HG03521 (cell line): ENCODE results near the gene KCTD15.

Experiments used
- ATAC-seq: cut with Tn5 transposase; IDR thresholded peaks from one replicate; pipeline ENCODE4 v1.9.1; 2021; ENCODE audit warnings: mild to moderate bottlenecking, moderate library complexity; ENCODE audit not compliant: unreplicated experiment

KCTD15 gene

GRCh38 chr19:33796164-33796875 is at the start of gene KCTD15:
TSS of gene KCTD15 (plus strand) at chr19:33796870. CDS start at chr19:33800455, 3,585 bp downstream.
- no peak for ATAC-seq

GRCh38 chr19:33747273-33747672 is 49.4 kb upstream of the KCTD15 start:
- no peak for ATAC-seq

- ATAC-seq, result no peak
Measured at GRCh38 chr19:33748231-33748630, 48.4 kb upstream of the KCTD15 start.

- ATAC-seq, result no peak
Measured at GRCh38 chr19:33749016-33749415, 47.7 kb upstream of the KCTD15 start.

GRCh38 chr19:33749619-33750175 is 47.0 kb upstream of the KCTD15 start:
- no peak for ATAC-seq

- ATAC-seq, result no peak
Measured at GRCh38 chr19:33750587-33751435, 45.9 kb upstream of the KCTD15 start.

GRCh38 chr19:33751436-33751770 is 45.3 kb upstream of the KCTD15 start:
- no peak for ATAC-seq

- no peak for ATAC-seq
Measured at GRCh38 chr19:33752018-33752800, 44.5 kb upstream of the KCTD15 start.

- no peak for ATAC-seq
Measured at GRCh38 chr19:33752945-33753344, 43.7 kb upstream of the KCTD15 start.

- no peak for ATAC-seq
Measured at GRCh38 chr19:33754361-33754760, 42.3 kb upstream of the KCTD15 start.

- no peak for ATAC-seq
Measured at GRCh38 chr19:33755099-33756035, 41.3 kb upstream of the KCTD15 start.

GRCh38 chr19:33756177-33756576 is 40.5 kb upstream of the KCTD15 start:
- ATAC-seq, result no peak

- no peak for ATAC-seq
Measured at GRCh38 chr19:33758541-33759013, 38.1 kb upstream of the KCTD15 start.

GRCh38 chr19:33759356-33759755 is 37.3 kb upstream of the KCTD15 start:
- no peak for ATAC-seq

GRCh38 chr19:33763633-33764371 is 32.9 kb upstream of the KCTD15 start:
- ATAC-seq, result no peak

GRCh38 chr19:33766623-33767022 is 30.0 kb upstream of the KCTD15 start:
- no peak for ATAC-seq

GRCh38 chr19:33767898-33768413 is 28.7 kb upstream of the KCTD15 start:
- ATAC-seq, result no peak

GRCh38 chr19:33769208-33769607 is 27.5 kb upstream of the KCTD15 start:
- ATAC-seq, result no peak

- no peak for ATAC-seq
Measured at GRCh38 chr19:33770107-33770506, 26.6 kb upstream of the KCTD15 start.
